ENCODE results near the gene DEXI. TPM values are rescaled to one million over a fixed set of nuclear protein-coding genes. Genes with fewer than 3 reads are reported as not detected.

Gene DEXI
- total and polyA plus RNA-seq, 7 experiments from 2014 or later: 13.2 to 83.5 (median 38.0) TPM

GRCh38 chr16:10923650-10924214 is 18.5 kb downstream of the DEXI start:
- Histone ChIP-seq H3K27me3 (ENCODE audit: control insufficient read depth in 2 of 2, insufficient read depth in 2 of 2, low read length in 2 of 2) (no peaks in the 10 kb centered on the region), H3K4me1 (ENCODE audit: control insufficient read depth in 2 of 2, insufficient read depth in 2 of 2, low read length in 2 of 2) (no peaks in the 10 kb centered on the region), H3K9me3 (ENCODE audit: control insufficient read depth in 2 of 3, low read length in 3 of 3) (no peaks in the 10 kb centered on the region), H3K36me3 (ENCODE audit: control insufficient read depth in 2 of 3, insufficient read depth in 3 of 3, low read length in 3 of 3) (peaks cover 0 to 52% (median 0%) of the 10 kb centered on the region in 3 experiments), H3K27ac (ENCODE audit: low read depth, low read length) (no peak overlapping the region), H3K4me3 (ENCODE audit: low read length) (no peak overlapping the region)
- DNase-seq (no peak), ATAC-seq (no peak)
- Mint-ChIP-seq H3K4me3 (no peak overlapping the region), H3K9me3 (peaks cover 0 to 2% (median 0%) of the 10 kb centered on the region in 11 donors), H3K36me3 (peaks cover 8 to 36% (median 23%) of the 10 kb centered on the region in 5 donors), H3K27ac (no peak overlapping the region), H3K27me3 (no peaks in the 10 kb centered on the region), H3K4me1 (peaks cover 0 to 7% (median 2%) of the 10 kb centered on the region in 7 donors)
- ChIA-PET CTCF (no interaction called here), POLR2A (no interaction called here)
- intact Hi-C loops (cut with micrococcal nuclease): no loop called here

- H3K36me3 ChIP-seq (ENCODE audit: control insufficient read depth in 2 of 3, insufficient read depth in 3 of 3, low read length in 3 of 3): peaks cover 0 to 46% (median 0%) of the 10 kb centered on the region in 3 experiments
- H3K27me3 Mint-ChIP-seq: no peaks in the 10 kb centered on the region
- peaks cover 8 to 32% (median 22%) of the 10 kb centered on the region in 5 donors for H3K36me3 Mint-ChIP-seq
- no peak for ATAC-seq
- H3K4me1 ChIP-seq (ENCODE audit: control insufficient read depth in 2 of 2, insufficient read depth in 2 of 2, low read length in 2 of 2): no peaks in the 10 kb centered on the region
- no peak overlapping the region for H3K4me3 ChIP-seq (ENCODE audit: low read length)
- H3K27ac Mint-ChIP-seq: no peak overlapping the region
- H3K27ac ChIP-seq (ENCODE audit: low read depth, low read length): no peak overlapping the region
- DNase-seq: no peak
- no peak overlapping the region for H3K4me3 Mint-ChIP-seq
- ChIA-PET POLR2A (no interaction called here), CTCF (no interaction called here)
- H3K9me3 Mint-ChIP-seq: peaks cover 0 to 2% (median 0%) of the 10 kb centered on the region in 11 donors
- no peaks in the 10 kb centered on the region for H3K27me3 ChIP-seq (ENCODE audit: control insufficient read depth in 2 of 2, insufficient read depth in 2 of 2, low read length in 2 of 2)
- intact Hi-C loops (cut with micrococcal nuclease): no loop called here
- peaks cover 0 to 10% (median 4%) of the 10 kb centered on the region in 7 donors for H3K4me1 Mint-ChIP-seq
- H3K9me3 ChIP-seq (ENCODE audit: control insufficient read depth in 2 of 3, low read length in 3 of 3): no peaks in the 10 kb centered on the region
Measured at GRCh38 chr16:10923146-10923649, 19.1 kb downstream of the DEXI start.

GRCh38 chr16:10922328-10923145 is 19.7 kb downstream of the DEXI start:
- Mint-ChIP-seq H3K27ac (peak overlapping the region in 1 of 9 donors; percentile 65), H3K4me1 (peaks cover 0 to 10% (median 4%) of the 10 kb centered on the region in 7 donors), H3K27me3 (no peaks in the 10 kb centered on the region), H3K36me3 (peaks cover 4 to 26% (median 16%) of the 10 kb centered on the region in 5 donors), H3K4me3 (no peak overlapping the region), H3K9me3 (peaks cover 0 to 2% (median 0%) of the 10 kb centered on the region in 11 donors)
- no peak overlapping the region for H3K4me3 ChIP-seq (ENCODE audit: low read length)
- ATAC-seq (no peak), DNase-seq (no peak)
- H3K9me3 ChIP-seq (ENCODE audit: control insufficient read depth in 2 of 3, low read length in 3 of 3): no peaks in the 10 kb centered on the region
- intact Hi-C loops (cut with micrococcal nuclease): no loop called here
- peaks cover 0 to 40% (median 0%) of the 10 kb centered on the region in 3 experiments for H3K36me3 ChIP-seq (ENCODE audit: control insufficient read depth in 2 of 3, insufficient read depth in 3 of 3, low read length in 3 of 3)
- H3K27me3 ChIP-seq (ENCODE audit: control insufficient read depth in 2 of 2, insufficient read depth in 2 of 2, low read length in 2 of 2): no peaks in the 10 kb centered on the region
- CTCF ChIA-PET: no interaction called here
- no peak overlapping the region for H3K27ac ChIP-seq (ENCODE audit: low read depth, low read length)
- H3K4me1 ChIP-seq (ENCODE audit: control insufficient read depth in 2 of 2, insufficient read depth in 2 of 2, low read length in 2 of 2): no peaks in the 10 kb centered on the region
- POLR2A ChIA-PET: no interaction called here

- Mint-ChIP-seq H3K9me3 (peaks cover 0 to 2% (median 0%) of the 10 kb centered on the region in 11 donors), H3K4me3 (no peak overlapping the region), H3K36me3 (peaks cover 0 to 19% (median 10%) of the 10 kb centered on the region in 5 donors), H3K27me3 (no peaks in the 10 kb centered on the region), H3K27ac (no peak overlapping the region), H3K4me1 (peaks cover 0 to 10% (median 4%) of the 10 kb centered on the region in 7 donors)
- ATAC-seq: no peak
- no peak for DNase-seq
- CTCF ChIA-PET: no interaction called here
- no peaks in the 10 kb centered on the region for H3K9me3 ChIP-seq (ENCODE audit: control insufficient read depth in 2 of 3, low read length in 3 of 3)
- no peaks in the 10 kb centered on the region for H3K27me3 ChIP-seq (ENCODE audit: control insufficient read depth in 2 of 2, insufficient read depth in 2 of 2, low read length in 2 of 2)
- POLR2A ChIA-PET: no interaction called here
- peaks cover 0 to 32% (median 0%) of the 10 kb centered on the region in 3 experiments for H3K36me3 ChIP-seq (ENCODE audit: control insufficient read depth in 2 of 3, insufficient read depth in 3 of 3, low read length in 3 of 3)
- intact Hi-C loops (cut with micrococcal nuclease): no loop called here
- no peak overlapping the region for H3K27ac ChIP-seq (ENCODE audit: low read depth, low read length)
- no peaks in the 10 kb centered on the region for H3K4me1 ChIP-seq (ENCODE audit: control insufficient read depth in 2 of 2, insufficient read depth in 2 of 2, low read length in 2 of 2)
- H3K4me3 ChIP-seq (ENCODE audit: low read length): no peak overlapping the region
Measured at GRCh38 chr16:10921536-10922327, 20.5 kb downstream of the DEXI start.

- Histone ChIP-seq H3K27ac (ENCODE audit: low read depth, low read length) (no peak overlapping the region), H3K27me3 (ENCODE audit: control insufficient read depth in 2 of 2, insufficient read depth in 2 of 2, low read length in 2 of 2) (no peaks in the 10 kb centered on the region), H3K4me1 (ENCODE audit: control insufficient read depth in 2 of 2, insufficient read depth in 2 of 2, low read length in 2 of 2) (no peaks in the 10 kb centered on the region), H3K9me3 (ENCODE audit: control insufficient read depth in 2 of 3, low read length in 3 of 3) (no peaks in the 10 kb centered on the region), H3K36me3 (ENCODE audit: control insufficient read depth in 2 of 3, insufficient read depth in 3 of 3, low read length in 3 of 3) (peaks cover 0 to 23% (median 0%) of the 10 kb centered on the region in 3 experiments), H3K4me3 (ENCODE audit: low read length) (no peak overlapping the region)
- no peak for ATAC-seq
- Mint-ChIP-seq H3K9me3 (peaks cover 0 to 2% (median 0%) of the 10 kb centered on the region in 11 donors), H3K27me3 (no peaks in the 10 kb centered on the region), H3K4me1 (peaks cover 0 to 10% (median 4%) of the 10 kb centered on the region in 7 donors), H3K4me3 (no peak overlapping the region), H3K36me3 (peaks cover 0 to 14% (median 11%) of the 10 kb centered on the region in 5 donors), H3K27ac (peak overlapping the region in 2 of 9 donors; percentile 12 to 16)
- CTCF ChIA-PET: no interaction called here
- intact Hi-C loops (cut with micrococcal nuclease): no loop called here
- DNase-seq: no peak
- POLR2A ChIA-PET: no interaction called here
Measured at GRCh38 chr16:10920726-10921427, 21.4 kb downstream of the DEXI start.

- no peak overlapping the region for H3K4me3 ChIP-seq (ENCODE audit: low read length)
- ChIA-PET POLR2A (no interaction called here), CTCF (interaction anchor here (0.6 to 1.4 kb wide), 3 partner anchors 9 to 872 kb away, joined by 3 to 5 read pairs (median 4); no protein-coding TSS in a partner anchor)
- Mint-ChIP-seq H3K9me3 (no peaks in the 10 kb centered on the region), H3K27me3 (no peaks in the 10 kb centered on the region), H3K4me3 (peak overlapping the region in 2 of 10 donors; percentile 21 to 45), H3K4me1 (peaks cover 0 to 12% (median 4%) of the 10 kb centered on the region in 7 donors), H3K36me3 (peaks cover 0 to 6% (median 0%) of the 10 kb centered on the region in 5 donors), H3K27ac (no peak overlapping the region)
- no peak for ATAC-seq
- no peaks in the 10 kb centered on the region for H3K4me1 ChIP-seq (ENCODE audit: control insufficient read depth in 2 of 2, insufficient read depth in 2 of 2, low read length in 2 of 2)
- H3K36me3 ChIP-seq (ENCODE audit: control insufficient read depth in 2 of 3, insufficient read depth in 3 of 3, low read length in 3 of 3): peaks cover 0 to 10% (median 0%) of the 10 kb centered on the region in 3 experiments
- no peaks in the 10 kb centered on the region for H3K27me3 ChIP-seq (ENCODE audit: control insufficient read depth in 2 of 2, insufficient read depth in 2 of 2, low read length in 2 of 2)
- no peaks in the 10 kb centered on the region for H3K9me3 ChIP-seq (ENCODE audit: control insufficient read depth in 2 of 3, low read length in 3 of 3)
- H3K27ac ChIP-seq (ENCODE audit: low read depth, low read length): no peak overlapping the region
- DNase-seq: no peak
- intact Hi-C loops (cut with micrococcal nuclease): loop anchor here in 1 of 2 donors (5.0 kb wide), 1 partner anchor 147 kb away; no protein-coding TSS in a partner anchor
Measured at GRCh38 chr16:10919003-10919351, 23.3 kb downstream of the DEXI start.

Data from naive thymus-derived CD4-positive, alpha-beta T cell (primary cell).